B cell (primary cell): ENCODE measurements around the gene VIP.

Experiments
- EZH2 ChIP-seq: IDR thresholded peaks from 2 replicates; pipeline ENCODE4 v1.6.1; 2012; ENCODE audit warnings: borderline replicate concordance, low read depth, mild to moderate bottlenecking, moderate library complexity, low read length; ENCODE audit not compliant: insufficient read depth, poor library complexity, severe bottlenecking
- TF ChIP-seq, protein P1 (sequence below): fragments of 200-600 bp; IDR thresholded peaks from one replicate; pipeline ENCODE4 v1.8.0; 2022; ENCODE audit warnings: antibody characterized with exemption, mild to moderate bottlenecking

DNA sequence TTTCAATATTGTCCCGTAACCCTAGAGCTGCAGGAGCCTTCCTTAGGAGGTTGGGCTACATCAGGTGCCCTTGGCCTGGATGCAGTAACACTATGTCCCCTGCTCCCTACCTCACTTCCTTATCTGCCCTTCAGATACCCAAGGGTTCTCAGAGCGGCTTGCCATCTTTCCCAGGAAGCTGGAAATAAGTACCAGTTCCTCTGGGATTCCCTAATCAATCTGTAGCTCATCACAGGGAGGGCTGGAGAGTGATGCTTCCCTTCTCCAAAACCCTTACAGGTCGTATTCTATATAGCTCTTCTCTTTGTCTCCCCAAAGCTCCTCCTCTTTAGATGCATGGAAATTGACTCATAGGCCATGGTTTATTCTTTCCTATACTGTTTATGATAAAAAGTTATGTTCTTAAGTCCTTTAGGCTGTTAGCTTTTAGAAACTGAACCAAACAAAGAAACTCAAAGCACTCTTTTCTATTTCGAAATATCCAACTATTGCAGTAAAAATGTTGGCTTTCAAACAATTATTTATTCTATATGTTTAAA is 48.7 kb upstream of the VIP start:
- no peak for TF ChIP-seq EZH2
- TF ChIP-seq, protein P1, sequence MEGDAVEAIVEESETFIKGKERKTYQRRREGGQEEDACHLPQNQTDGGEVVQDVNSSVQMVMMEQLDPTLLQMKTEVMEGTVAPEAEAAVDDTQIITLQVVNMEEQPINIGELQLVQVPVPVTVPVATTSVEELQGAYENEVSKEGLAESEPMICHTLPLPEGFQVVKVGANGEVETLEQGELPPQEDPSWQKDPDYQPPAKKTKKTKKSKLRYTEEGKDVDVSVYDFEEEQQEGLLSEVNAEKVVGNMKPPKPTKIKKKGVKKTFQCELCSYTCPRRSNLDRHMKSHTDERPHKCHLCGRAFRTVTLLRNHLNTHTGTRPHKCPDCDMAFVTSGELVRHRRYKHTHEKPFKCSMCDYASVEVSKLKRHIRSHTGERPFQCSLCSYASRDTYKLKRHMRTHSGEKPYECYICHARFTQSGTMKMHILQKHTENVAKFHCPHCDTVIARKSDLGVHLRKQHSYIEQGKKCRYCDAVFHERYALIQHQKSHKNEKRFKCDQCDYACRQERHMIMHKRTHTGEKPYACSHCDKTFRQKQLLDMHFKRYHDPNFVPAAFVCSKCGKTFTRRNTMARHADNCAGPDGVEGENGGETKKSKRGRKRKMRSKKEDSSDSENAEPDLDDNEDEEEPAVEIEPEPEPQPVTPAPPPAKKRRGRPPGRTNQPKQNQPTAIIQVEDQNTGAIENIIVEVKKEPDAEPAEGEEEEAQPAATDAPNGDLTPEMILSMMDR = no peak
